Activated CD8-positive, alpha-beta T cell treated with anti-CD3 and anti-CD28 coated beads for 36 hours (primary cell): ENCODE data around the gene GALNT5. TPM values are rescaled to one million over a fixed set of nuclear protein-coding genes. Genes with fewer than 3 reads are reported as not detected.

ENCODE experiments used
- ATAC-seq: fragments of 200-7000 bp; cut with Tn5 transposase; one replicate; pipeline ENCODE4 v1.10.0; 2021; ENCODE audit warnings: mild to moderate bottlenecking, moderate library complexity
- CTCF ChIA-PET: fragments of 350-600 bp; sonication (Branson Sonifier 250); formaldehyde crosslinking; loops from one replicate; lab custom pipeline; 2021; ENCODE audit warnings: antibody characterized with exemption; lab: Charles Lee
- POLR2A ChIA-PET: fragments of 350-600 bp; sonication (Branson Sonifier 250); formaldehyde crosslinking; loops from one replicate; lab custom pipeline; 2021; ENCODE audit warnings: antibody characterized with exemption; lab: Charles Lee
- DNase-seq: peaks from one replicate; pipeline ENCODE4 v3.0.0-alpha.2; 2020
- H3K27ac Mint-ChIP-seq: one replicate; pipeline ENCODE4 v1.8.0; 2021; ENCODE audit warnings: mild to moderate bottlenecking, mixed read lengths
- H3K27me3 Mint-ChIP-seq: one replicate; pipeline ENCODE4 v1.8.0; 2021; ENCODE audit warnings: mixed read lengths
- H3K36me3 Mint-ChIP-seq: one replicate; pipeline ENCODE4 v1.8.0; 2021; ENCODE audit warnings: low read depth, mixed read lengths
- H3K4me1 Mint-ChIP-seq: one replicate; pipeline ENCODE4 v1.8.0; 2021; ENCODE audit warnings: low read depth, mixed read lengths
- H3K4me3 Mint-ChIP-seq: one replicate; pipeline ENCODE4 v1.8.0; 2021; ENCODE audit warnings: mild to moderate bottlenecking, moderate library complexity, mixed read lengths
- H3K9me3 Mint-ChIP-seq: one replicate; pipeline ENCODE4 v1.8.0; 2021; ENCODE audit warnings: mixed read lengths
- intact Hi-C: fragments of 100-400 bp; cut with micrococcal nuclease; formaldehyde crosslinking; loops from one replicate; pipeline ENCODE4 v1.10.0; 2022
- total RNA-seq, 2 experiments: library from RNA; stranded (reverse); gene quantifications; one replicate each; pipeline ENCODE4 v1.2.3, GENCODE V29; 2021
- TF ChIP-seq, protein P1 (sequence below): fragments of 200-600 bp; IDR thresholded peaks from one replicate; pipeline ENCODE4 v1.8.0; 2022; ENCODE audit warnings: antibody characterized with exemption, mild to moderate bottlenecking

Gene GALNT5
- total RNA-seq, 2 experiments from 2014 or later: not detected

- Mint-ChIP-seq H3K4me3 (no peak overlapping the region), H3K4me1 (peaks cover 3% of the 10 kb centered on the region), H3K27ac (no peak overlapping the region), H3K36me3 (no peaks in the 10 kb centered on the region), H3K27me3 (peaks cover 2% of the 10 kb centered on the region), H3K9me3 (no peaks in the 10 kb centered on the region)
- POLR2A ChIA-PET: interaction anchor here (0.6 kb wide), 1 partner anchor 117 kb away, joined by 3 read pairs; no protein-coding TSS in a partner anchor
- TF ChIP-seq, protein P1, sequence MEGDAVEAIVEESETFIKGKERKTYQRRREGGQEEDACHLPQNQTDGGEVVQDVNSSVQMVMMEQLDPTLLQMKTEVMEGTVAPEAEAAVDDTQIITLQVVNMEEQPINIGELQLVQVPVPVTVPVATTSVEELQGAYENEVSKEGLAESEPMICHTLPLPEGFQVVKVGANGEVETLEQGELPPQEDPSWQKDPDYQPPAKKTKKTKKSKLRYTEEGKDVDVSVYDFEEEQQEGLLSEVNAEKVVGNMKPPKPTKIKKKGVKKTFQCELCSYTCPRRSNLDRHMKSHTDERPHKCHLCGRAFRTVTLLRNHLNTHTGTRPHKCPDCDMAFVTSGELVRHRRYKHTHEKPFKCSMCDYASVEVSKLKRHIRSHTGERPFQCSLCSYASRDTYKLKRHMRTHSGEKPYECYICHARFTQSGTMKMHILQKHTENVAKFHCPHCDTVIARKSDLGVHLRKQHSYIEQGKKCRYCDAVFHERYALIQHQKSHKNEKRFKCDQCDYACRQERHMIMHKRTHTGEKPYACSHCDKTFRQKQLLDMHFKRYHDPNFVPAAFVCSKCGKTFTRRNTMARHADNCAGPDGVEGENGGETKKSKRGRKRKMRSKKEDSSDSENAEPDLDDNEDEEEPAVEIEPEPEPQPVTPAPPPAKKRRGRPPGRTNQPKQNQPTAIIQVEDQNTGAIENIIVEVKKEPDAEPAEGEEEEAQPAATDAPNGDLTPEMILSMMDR: no peak
- intact Hi-C loops: no loop called here
- DNase-seq (no peak), ATAC-seq (no peak)
- CTCF ChIA-PET: interaction anchor here (1.1 to 2.4 kb wide), 2 partner anchors 10 to 43 kb away, joined by 4 to 15 read pairs; no protein-coding TSS in a partner anchor
Observed at GRCh38 chr2:157292853-157293252, 35.3 kb downstream of the GALNT5 start.

DNA sequence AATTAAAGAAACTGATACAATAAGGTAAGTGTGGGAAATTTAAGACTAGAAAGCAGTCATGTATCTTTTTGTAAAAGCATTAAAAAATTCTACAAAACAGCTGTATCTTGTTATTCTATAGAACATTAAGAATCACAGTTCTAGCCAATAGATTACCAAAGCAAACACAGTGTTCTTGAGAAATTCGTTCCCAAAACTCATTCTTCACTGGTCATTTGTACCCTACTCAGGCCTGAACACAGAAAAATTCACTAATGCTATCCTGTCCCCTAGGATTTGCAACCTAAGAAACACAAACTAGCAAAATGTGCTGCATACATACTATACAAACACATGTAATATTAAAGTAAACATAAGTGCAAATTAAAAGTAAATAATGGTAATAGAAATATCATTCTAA is 39.0 kb downstream of the GALNT5 start:
- Mint-ChIP-seq H3K27ac (no peak overlapping the region), H3K4me1 (peaks cover 3% of the 10 kb centered on the region), H3K36me3 (no peaks in the 10 kb centered on the region), H3K9me3 (no peaks in the 10 kb centered on the region), H3K4me3 (no peak overlapping the region), H3K27me3 (no peaks in the 10 kb centered on the region)
- intact Hi-C loops: no loop called here
- DNase-seq (no peak), ATAC-seq (no peak)
- ChIA-PET POLR2A (interaction anchor here (1.0 kb wide), 1 partner anchor 125 kb away, joined by 3 read pairs; no protein-coding TSS in a partner anchor), CTCF (interaction anchor here (1.1 to 2.2 kb wide), 3 partner anchors 9 to 31 kb away, joined by 3 to 10 read pairs (median 5); no protein-coding TSS in a partner anchor)
- TF ChIP-seq, protein P1: no peak

DNA sequence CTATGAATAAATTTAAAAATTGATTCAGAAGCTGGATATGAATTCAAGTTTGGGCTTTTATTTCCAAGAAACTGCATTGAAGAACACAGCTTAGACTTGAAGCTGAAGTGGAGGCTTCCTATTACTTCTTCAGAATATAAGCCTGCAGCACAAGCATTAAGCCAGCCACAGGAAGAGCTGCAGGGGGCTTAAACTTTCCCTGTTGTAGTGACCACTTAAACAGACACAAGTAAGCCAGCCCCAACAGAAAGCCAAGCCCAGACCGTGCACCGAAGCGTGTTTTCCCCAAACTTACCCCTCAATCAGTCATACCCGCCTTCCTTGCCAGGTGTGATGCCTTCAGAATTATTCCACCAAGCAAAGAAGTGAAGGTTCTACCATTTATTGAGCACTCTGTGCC is 39.5 kb downstream of the GALNT5 start:
- no peaks in the 10 kb centered on the region for H3K36me3 Mint-ChIP-seq
- H3K4me1 Mint-ChIP-seq: peaks cover 3% of the 10 kb centered on the region
- ChIA-PET POLR2A (interaction anchor here (1.0 kb wide), 1 partner anchor 124 kb away, joined by 3 read pairs; no protein-coding TSS in a partner anchor), CTCF (interaction anchor here (1.1 to 2.2 kb wide), 4 partner anchors 8 to 31 kb away, joined by 3 to 10 read pairs (median 4); no protein-coding TSS in a partner anchor)
- H3K27me3 Mint-ChIP-seq: no peaks in the 10 kb centered on the region
- TF ChIP-seq, protein P1: no peak
- no peaks in the 10 kb centered on the region for H3K9me3 Mint-ChIP-seq
- H3K27ac Mint-ChIP-seq: no peak overlapping the region
- ATAC-seq (no peak), DNase-seq (no peak)
- intact Hi-C loops: no loop called here
- H3K4me3 Mint-ChIP-seq: no peak overlapping the region

GRCh38 chr2:157301307-157301706 is 43.8 kb downstream of the GALNT5 start:
- CTCF ChIA-PET: interaction anchor here (0.6 to 7.5 kb wide), 34 partner anchors 9 to 723 kb away, joined by 3 to 246 read pairs (median 7); partner anchors contain the start of genes ERMN and GALNT5
- intact Hi-C loops: loop anchor here (5.0 to 10.0 kb wide), 5 partner anchors 191 to 706 kb away; partner anchors contain the start of gene ACVR1C
- no peaks in the 10 kb centered on the region for H3K27me3 Mint-ChIP-seq
- POLR2A ChIA-PET: interaction anchor here (0.6 to 1.6 kb wide), 4 partner anchors 30 to 117 kb away, joined by 3 to 5 read pairs (median 4); no protein-coding TSS in a partner anchor
- DNase-seq (no peak), ATAC-seq (no peak)
- H3K36me3 Mint-ChIP-seq: no peaks in the 10 kb centered on the region
- H3K9me3 Mint-ChIP-seq: no peaks in the 10 kb centered on the region
- H3K4me3 Mint-ChIP-seq: no peak overlapping the region
- TF ChIP-seq, protein P1: no peak
- H3K4me1 Mint-ChIP-seq: peaks cover 18% of the 10 kb centered on the region
- H3K27ac Mint-ChIP-seq: no peak overlapping the region
